ENCODE results near the gene PPBP.

The PPBP gene

GRCh38 chr4:73988061-73988460 is at the start of gene PPBP:
TSS of gene PPBP (minus strand) at chr4:73988190. CDS start at chr4:73988103, 87 bp downstream.
- in situ Hi-C loops (cut with HindIII; ENCODE audit: low pct_ligation_motif_present, low pct_unique_long_range_greater_than_20kb, low sequenced_read_pairs) = no loop called here
- no peak for DNase-seq

GRCh38 chr4:74037076-74037955 is 49.3 kb upstream of the PPBP start:
- no peak for DNase-seq
- in situ Hi-C loops (cut with HindIII; ENCODE audit: low pct_ligation_motif_present, low pct_unique_long_range_greater_than_20kb, low sequenced_read_pairs) = no loop called here

- no peak for DNase-seq
- in situ Hi-C loops (cut with HindIII; ENCODE audit: low pct_ligation_motif_present, low pct_unique_long_range_greater_than_20kb, low sequenced_read_pairs) = no loop called here
Observed at GRCh38 chr4:74033739-74034138, 45.7 kb upstream of the PPBP start.

- DNase-seq = no peak
Observed at GRCh38 chr4:74032064-74032463, 44.1 kb upstream of the PPBP start.

GRCh38 chr4:74031576-74031975 is 43.6 kb upstream of the PPBP start:
- in situ Hi-C loops (cut with HindIII; ENCODE audit: low pct_ligation_motif_present, low pct_unique_long_range_greater_than_20kb, low sequenced_read_pairs) = no loop called here
- DNase-seq = no peak

More at GRCh38 chr4:74032064-74032463, 44.1 kb upstream of the PPBP start:
- in situ Hi-C loops (cut with HindIII; ENCODE audit: low pct_ligation_motif_present, low pct_unique_long_range_greater_than_20kb, low sequenced_read_pairs) = no loop called here

- in situ Hi-C loops (cut with HindIII; ENCODE audit: low pct_ligation_motif_present, low pct_unique_long_range_greater_than_20kb, low sequenced_read_pairs) = no loop called here
- DNase-seq = no peak
Observed at GRCh38 chr4:74030285-74030684, 42.3 kb upstream of the PPBP start.

GRCh38 chr4:74028504-74028903 is 40.5 kb upstream of the PPBP start:
- no peak for DNase-seq
- in situ Hi-C loops (cut with HindIII; ENCODE audit: low pct_ligation_motif_present, low pct_unique_long_range_greater_than_20kb, low sequenced_read_pairs) = no loop called here

GRCh38 chr4:74023709-74024108 is 35.7 kb upstream of the PPBP start:
- in situ Hi-C loops (cut with HindIII; ENCODE audit: low pct_ligation_motif_present, low pct_unique_long_range_greater_than_20kb, low sequenced_read_pairs) = no loop called here
- DNase-seq = no peak

- no peak for DNase-seq
- in situ Hi-C loops (cut with HindIII; ENCODE audit: low pct_ligation_motif_present, low pct_unique_long_range_greater_than_20kb, low sequenced_read_pairs) = no loop called here
Observed at GRCh38 chr4:74021601-74022000, 33.6 kb upstream of the PPBP start.

GRCh38 chr4:74018771-74019170 is 30.8 kb upstream of the PPBP start:
- in situ Hi-C loops (cut with HindIII; ENCODE audit: low pct_ligation_motif_present, low pct_unique_long_range_greater_than_20kb, low sequenced_read_pairs) = no loop called here
- no peak for DNase-seq

GRCh38 chr4:74018116-74018515 is 30.1 kb upstream of the PPBP start:
- in situ Hi-C loops (cut with HindIII; ENCODE audit: low pct_ligation_motif_present, low pct_unique_long_range_greater_than_20kb, low sequenced_read_pairs) = no loop called here
- DNase-seq = no peak

- in situ Hi-C loops (cut with HindIII; ENCODE audit: low pct_ligation_motif_present, low pct_unique_long_range_greater_than_20kb, low sequenced_read_pairs) = no loop called here
- DNase-seq = no peak
Observed at GRCh38 chr4:74016068-74016467, 28.1 kb upstream of the PPBP start.

GRCh38 chr4:74015126-74015780 is 27.3 kb upstream of the PPBP start:
- in situ Hi-C loops (cut with HindIII; ENCODE audit: low pct_ligation_motif_present, low pct_unique_long_range_greater_than_20kb, low sequenced_read_pairs) = no loop called here
- no peak for DNase-seq

- in situ Hi-C loops (cut with HindIII; ENCODE audit: low pct_ligation_motif_present, low pct_unique_long_range_greater_than_20kb, low sequenced_read_pairs) = no loop called here
Observed at GRCh38 chr4:74014332-74014731, 26.3 kb upstream of the PPBP start.

GRCh38 chr4:74013264-74013663 is 25.3 kb upstream of the PPBP start:
- no peak for DNase-seq
- in situ Hi-C loops (cut with HindIII; ENCODE audit: low pct_ligation_motif_present, low pct_unique_long_range_greater_than_20kb, low sequenced_read_pairs) = no loop called here

More at GRCh38 chr4:74014332-74014731, 26.3 kb upstream of the PPBP start:
- no peak for DNase-seq

GRCh38 chr4:74012130-74012529 is 24.1 kb upstream of the PPBP start:
- in situ Hi-C loops (cut with HindIII; ENCODE audit: low pct_ligation_motif_present, low pct_unique_long_range_greater_than_20kb, low sequenced_read_pairs) = no loop called here
- DNase-seq = no peak

- DNase-seq = no peak
- in situ Hi-C loops (cut with HindIII; ENCODE audit: low pct_ligation_motif_present, low pct_unique_long_range_greater_than_20kb, low sequenced_read_pairs) = no loop called here
Observed at GRCh38 chr4:74009307-74009706, 21.3 kb upstream of the PPBP start.

GRCh38 chr4:74006009-74006476 is 18.1 kb upstream of the PPBP start:
- in situ Hi-C loops (cut with HindIII; ENCODE audit: low pct_ligation_motif_present, low pct_unique_long_range_greater_than_20kb, low sequenced_read_pairs) = no loop called here
- DNase-seq = peak; percentile 70

- in situ Hi-C loops (cut with HindIII; ENCODE audit: low pct_ligation_motif_present, low pct_unique_long_range_greater_than_20kb, low sequenced_read_pairs) = no loop called here
- DNase-seq = peak; percentile 49
Observed at GRCh38 chr4:74005528-74005927, 17.5 kb upstream of the PPBP start.

- in situ Hi-C loops (cut with HindIII; ENCODE audit: low pct_ligation_motif_present, low pct_unique_long_range_greater_than_20kb, low sequenced_read_pairs) = no loop called here
- no peak for DNase-seq
Observed at GRCh38 chr4:74004668-74005067, 16.7 kb upstream of the PPBP start.
